GM18868 (cell line): ENCODE results near the gene CD300LB.

ENCODE experiments used
- ATAC-seq: cut with Tn5 transposase; IDR thresholded peaks from one replicate; pipeline ENCODE4 v1.9.1; 2021; ENCODE audit warnings: mild to moderate bottlenecking, moderate library complexity; ENCODE audit not compliant: unreplicated experiment

Gene CD300LB

GRCh38 chr17:74550602-74551001 is 19.3 kb upstream of the CD300LB start:
- no peak for ATAC-seq

GRCh38 chr17:74549343-74549742 is 18.1 kb upstream of the CD300LB start:
- no peak for ATAC-seq

- no peak for ATAC-seq
Observed at GRCh38 chr17:74547736-74548135, 16.5 kb upstream of the CD300LB start.

- ATAC-seq = no peak
Observed at GRCh38 chr17:74547264-74547663, 16.0 kb upstream of the CD300LB start.

- ATAC-seq = no peak
Observed at GRCh38 chr17:74546586-74546985, 15.3 kb upstream of the CD300LB start.

- no peak for ATAC-seq
Observed at GRCh38 chr17:74545843-74546230, 14.6 kb upstream of the CD300LB start, which contains the start of gene CD300C. Gene CD300C (minus strand): TSS chr17:74546115. CDS start chr17:74545782, 333 bp downstream.

- no peak for ATAC-seq
Observed at GRCh38 chr17:74544991-74545842, 13.9 kb upstream of the CD300LB start.

- no peak for ATAC-seq
Observed at GRCh38 chr17:74543891-74544760, 12.9 kb upstream of the CD300LB start.

- no peak for ATAC-seq
Observed at GRCh38 chr17:74543406-74543805, 12.1 kb upstream of the CD300LB start.

GRCh38 chr17:74542727-74543383 is 11.6 kb upstream of the CD300LB start:
- ATAC-seq = no peak

GRCh38 chr17:74542166-74542565 is 10.9 kb upstream of the CD300LB start:
- no peak for ATAC-seq

- no peak for ATAC-seq
Observed at GRCh38 chr17:74541176-74542111, 10.2 kb upstream of the CD300LB start.

GRCh38 chr17:74539281-74539820 is 8.1 kb upstream of the CD300LB start:
- no peak for ATAC-seq

- ATAC-seq = no peak
Observed at GRCh38 chr17:74536890-74537289, 5.6 kb upstream of the CD300LB start.

GRCh38 chr17:74532115-74532514 is 840 bp upstream of the CD300LB start:
- no peak for ATAC-seq

- no peak for ATAC-seq
Observed at GRCh38 chr17:74530831-74531150, 484 bp downstream of the CD300LB start.

- ATAC-seq = no peak
Observed at GRCh38 chr17:74529243-74529642, 2.0 kb downstream of the CD300LB start.

- ATAC-seq = peak; percentile 80
Observed at GRCh38 chr17:74528491-74529199, 2.6 kb downstream of the CD300LB start.

- no peak for ATAC-seq
Observed at GRCh38 chr17:74527756-74528155, 3.5 kb downstream of the CD300LB start.
